Left ventricle myocardium superior (tissue), 1 donor: Measurements from ENCODE around the gene RIMS3. TPM values are rescaled to one million over a fixed set of nuclear protein-coding genes. Genes with fewer than 3 reads are reported as not detected.
"Not testable (repeated sequence)": the region's sequence is repeated elsewhere in the genome, so short reads cannot be mapped to it uniquely, and the experiment has no call there.

Experiments
- ATAC-seq: fragments of 200-7000 bp; cut with Tn5 transposase; one replicate; pipeline ENCODE4 v1.9.1; 2020; ENCODE audit warnings: mild to moderate bottlenecking, moderate library complexity
- DNase-seq: peaks from one replicate; pipeline ENCODE4 v3.0.0-alpha.2; 2020
- intact Hi-C: fragments of 100-400 bp; cut with micrococcal nuclease; formaldehyde crosslinking; loops from one replicate; pipeline ENCODE4 v1.11.0; 2022
- total RNA-seq: library from RNA; stranded (reverse); fragmentation: NEBNext Ultra II Directional; extraction: Animal tissue kit (Norgen Biotek cat#: 25700); gene quantifications from one replicate; pipeline ENCODE4 v1.2.1, GENCODE V29; 2021
- donor health status: DM: no; HTN: yes; CAD: no; lungs with severe emphysema.

The RIMS3 gene
- total RNA-seq, 1 donor from 2014 or later: 0.92 TPM

GRCh38 chr1:40637470-40638007 lies 27.9 kb downstream of the RIMS3 start:
- intact Hi-C loops: no loop called here
- DNase-seq: no peak
- no peak for ATAC-seq

- intact Hi-C loops: no loop called here
- ATAC-seq (no peak), DNase-seq (no peak)
Measured at GRCh38 chr1:40636777-40637176, 28.7 kb downstream of the RIMS3 start.

DNA sequence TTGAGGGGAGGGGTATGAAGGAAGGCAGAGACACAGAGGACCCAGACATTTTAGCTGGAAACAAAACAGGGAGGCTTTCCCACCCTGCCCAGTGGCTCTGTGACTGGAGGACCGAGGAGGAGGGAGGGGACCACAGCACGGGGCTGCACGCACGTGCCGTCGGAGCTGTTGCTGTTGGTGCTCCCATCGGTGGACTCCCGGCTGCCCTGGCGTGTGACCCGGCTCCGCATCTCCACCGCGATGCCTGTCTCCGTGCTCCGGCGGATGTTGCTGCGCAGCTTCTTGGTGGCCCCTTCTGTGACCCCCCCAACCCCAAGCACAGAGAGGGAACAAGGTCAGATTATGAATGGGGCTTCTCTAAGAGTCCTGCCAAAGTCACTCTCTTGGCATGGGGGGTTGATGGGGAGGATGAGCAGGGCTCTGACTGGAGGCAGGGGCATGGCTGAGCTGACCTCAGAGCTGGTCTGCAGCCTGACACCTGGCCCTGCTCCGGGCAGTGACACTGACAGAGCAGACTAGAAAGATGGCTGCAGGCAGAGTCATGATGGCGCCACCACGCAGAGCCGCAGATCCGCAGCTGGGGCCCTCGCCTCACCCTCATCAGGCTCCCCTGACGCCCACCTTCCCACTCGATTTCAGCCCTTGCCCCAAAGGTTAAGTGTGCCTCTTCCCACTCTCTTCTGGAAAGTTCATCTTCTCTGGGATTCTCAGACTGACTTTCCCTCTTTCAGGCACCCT lies 29.6 kb downstream of the RIMS3 start:
- intact Hi-C loops: no loop called here
- DNase-seq: no peak
- no peak for ATAC-seq

DNA sequence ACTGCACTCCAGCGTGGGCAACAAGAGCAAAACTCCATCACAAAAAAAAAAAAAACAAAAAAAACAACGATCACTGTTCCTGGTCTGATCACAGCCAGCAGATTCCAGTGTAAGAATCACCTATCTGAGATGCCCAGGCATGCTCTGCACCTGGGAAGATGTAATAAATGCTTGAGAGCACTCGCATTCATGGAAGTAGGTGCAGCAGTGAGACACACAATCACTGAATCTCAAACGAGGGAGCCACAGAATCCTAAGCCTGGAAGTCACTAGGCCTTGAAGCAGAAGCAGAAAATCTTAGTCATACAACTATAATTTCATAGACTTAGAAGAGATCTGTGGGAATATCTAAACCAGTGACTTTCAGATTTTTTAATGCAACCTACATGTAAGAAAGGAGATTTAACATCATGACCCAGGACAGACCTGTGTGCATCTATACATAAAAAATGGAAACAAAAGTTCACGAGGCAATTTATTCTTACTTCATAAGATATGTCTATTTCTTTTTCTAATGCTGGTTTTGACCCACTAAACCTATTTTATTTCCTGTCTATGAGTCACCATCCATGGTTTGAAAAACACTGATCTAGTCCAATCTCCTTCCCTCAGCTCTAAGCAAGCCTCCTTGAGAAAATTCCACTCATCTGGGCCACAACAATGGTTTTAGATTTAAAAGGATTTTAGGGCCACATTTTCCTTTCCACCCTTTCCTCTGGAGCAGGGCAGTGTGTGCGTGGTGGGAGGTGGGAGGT lies 30.4 kb downstream of the RIMS3 start:
- intact Hi-C loops: no loop called here
- DNase-seq (no peak), ATAC-seq (no peak)

DNA sequence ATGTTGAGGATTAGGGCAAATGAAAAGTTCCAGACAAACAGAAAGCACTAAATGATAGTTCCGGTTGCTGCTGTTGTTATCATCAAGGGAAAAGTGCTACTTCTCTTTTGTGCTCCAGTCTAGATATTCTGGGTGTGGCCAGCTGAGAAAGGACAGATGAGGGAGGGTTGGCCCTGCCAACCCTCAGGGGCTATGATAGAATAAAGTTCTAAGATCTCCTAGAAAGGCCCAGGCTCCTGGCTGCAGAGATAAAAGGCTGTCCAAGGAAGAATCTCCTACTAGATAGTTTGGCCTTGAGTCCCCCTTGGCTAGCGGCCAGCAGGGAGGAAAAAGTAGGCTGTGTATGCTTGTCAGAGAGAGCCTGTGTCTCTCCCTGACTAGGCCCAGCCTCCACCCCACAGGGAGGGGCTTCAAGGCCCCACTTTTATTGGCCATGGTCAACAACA lies 31.5 kb downstream of the RIMS3 start:
- DNase-seq (peak; percentile 66), ATAC-seq (peak; percentile 41)
- intact Hi-C loops: no loop called here

DNA sequence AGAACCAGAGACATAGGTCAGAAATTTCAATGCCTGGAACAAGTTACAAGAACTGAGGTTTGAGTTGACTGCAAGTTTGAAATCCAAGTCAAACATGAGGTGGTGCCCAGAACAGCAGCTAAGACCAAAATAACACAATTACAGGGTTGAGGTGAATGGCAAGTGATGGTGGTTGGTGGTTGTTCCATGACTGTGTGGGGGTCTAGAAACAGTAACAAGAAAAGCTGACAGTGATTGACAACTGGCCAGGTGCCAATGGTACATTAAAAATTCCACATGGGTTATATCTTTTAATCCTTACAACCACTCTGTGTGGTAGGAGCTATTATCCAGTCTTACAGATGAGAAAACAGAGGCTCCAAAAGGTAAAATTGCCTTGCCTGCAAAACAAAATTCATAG lies 32.0 kb downstream of the RIMS3 start:
- DNase-seq: no peak
- intact Hi-C loops: no loop called here
- ATAC-seq: no peak

- ATAC-seq (peak; percentile 66), DNase-seq (no peak)
- intact Hi-C loops: no loop called here
Measured at GRCh38 chr1:40630488-40631223, 34.8 kb downstream of the RIMS3 start.

DNA sequence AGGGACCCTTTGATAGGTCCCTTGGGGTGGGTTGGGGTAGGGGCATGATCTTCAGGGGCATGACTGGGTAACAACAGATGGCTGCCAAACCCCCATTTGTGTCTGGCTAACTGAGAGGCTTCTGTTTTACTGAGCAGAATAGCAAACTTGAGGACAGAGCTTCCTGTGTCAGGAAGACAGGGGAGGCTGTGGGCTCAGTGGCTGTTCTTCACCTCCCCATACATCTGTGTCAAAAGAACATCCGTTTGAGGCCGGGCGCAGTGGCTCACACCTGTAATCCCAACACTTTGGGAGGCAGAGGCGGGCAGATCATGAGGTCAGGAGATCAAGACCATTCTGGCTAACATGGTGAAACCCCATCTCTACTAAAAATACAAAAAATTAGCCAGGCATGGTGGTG lies 35.9 kb downstream of the RIMS3 start:
- DNase-seq, intact Hi-C loops: not testable (repeated sequence)

GRCh38 chr1:40628903-40629292 lies 36.6 kb downstream of the RIMS3 start:
- ATAC-seq (no peak), DNase-seq (no peak)
- intact Hi-C loops: no loop called here

More for the DNA sequence above, 35.9 kb downstream of the RIMS3 start:
- ATAC-seq: not testable (repeated sequence)

DNA sequence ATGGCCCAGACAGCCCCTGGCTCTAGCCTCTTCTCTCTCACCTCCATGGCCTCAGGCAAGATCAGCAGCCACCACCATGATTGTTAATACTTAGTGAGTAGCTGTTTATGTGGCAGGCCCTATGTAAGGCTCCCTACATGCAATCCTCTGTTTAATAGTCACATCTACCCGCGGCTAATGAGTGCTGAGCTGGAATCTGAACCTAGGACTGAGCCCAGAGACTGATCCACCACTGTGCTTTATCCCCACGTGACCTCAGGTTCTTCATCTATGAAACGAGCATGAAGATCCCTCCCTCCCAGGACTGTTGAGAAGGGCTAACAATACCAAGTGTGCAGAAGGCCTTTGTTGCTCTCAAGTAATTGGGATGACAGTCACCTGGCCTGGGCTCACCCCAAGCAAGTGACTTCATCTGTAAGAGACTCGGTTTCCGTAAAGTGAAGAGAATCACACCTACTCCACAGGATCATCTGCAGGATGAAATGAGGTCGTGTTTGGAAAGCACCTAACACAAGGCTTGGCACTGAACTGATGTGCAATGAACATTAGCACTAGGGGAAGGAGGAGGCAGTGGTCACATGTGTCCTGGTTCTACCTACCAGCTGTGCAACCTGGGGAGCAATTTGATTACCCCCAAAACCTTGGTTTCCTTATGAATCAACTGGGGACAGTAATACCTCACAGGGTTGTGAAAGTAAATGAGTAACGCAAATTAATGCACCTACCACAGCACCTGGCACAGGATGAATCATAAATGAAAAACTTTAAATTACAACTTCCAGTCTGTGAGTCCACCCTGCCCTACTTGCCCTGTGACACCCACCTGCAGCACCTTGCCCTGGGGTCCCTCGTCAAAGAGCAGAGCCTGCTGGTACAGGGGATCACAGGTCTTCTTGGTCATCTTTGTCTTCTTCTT lies 37.2 kb downstream of the RIMS3 start:
- no peak for DNase-seq
- intact Hi-C loops: no loop called here
- no peak for ATAC-seq

- no peak for DNase-seq
- no peak for ATAC-seq
- intact Hi-C loops: no loop called here
Measured at GRCh38 chr1:40626383-40626770, 39.1 kb downstream of the RIMS3 start.

GRCh38 chr1:40625476-40626382 lies 39.8 kb downstream of the RIMS3 start:
- no peak for ATAC-seq
- intact Hi-C loops: no loop called here
- DNase-seq: no peak

- ATAC-seq (peak; percentile 91), DNase-seq (peak; percentile 56)
- intact Hi-C loops: no loop called here
Measured at GRCh38 chr1:40625076-40625475, 40.4 kb downstream of the RIMS3 start.

DNA sequence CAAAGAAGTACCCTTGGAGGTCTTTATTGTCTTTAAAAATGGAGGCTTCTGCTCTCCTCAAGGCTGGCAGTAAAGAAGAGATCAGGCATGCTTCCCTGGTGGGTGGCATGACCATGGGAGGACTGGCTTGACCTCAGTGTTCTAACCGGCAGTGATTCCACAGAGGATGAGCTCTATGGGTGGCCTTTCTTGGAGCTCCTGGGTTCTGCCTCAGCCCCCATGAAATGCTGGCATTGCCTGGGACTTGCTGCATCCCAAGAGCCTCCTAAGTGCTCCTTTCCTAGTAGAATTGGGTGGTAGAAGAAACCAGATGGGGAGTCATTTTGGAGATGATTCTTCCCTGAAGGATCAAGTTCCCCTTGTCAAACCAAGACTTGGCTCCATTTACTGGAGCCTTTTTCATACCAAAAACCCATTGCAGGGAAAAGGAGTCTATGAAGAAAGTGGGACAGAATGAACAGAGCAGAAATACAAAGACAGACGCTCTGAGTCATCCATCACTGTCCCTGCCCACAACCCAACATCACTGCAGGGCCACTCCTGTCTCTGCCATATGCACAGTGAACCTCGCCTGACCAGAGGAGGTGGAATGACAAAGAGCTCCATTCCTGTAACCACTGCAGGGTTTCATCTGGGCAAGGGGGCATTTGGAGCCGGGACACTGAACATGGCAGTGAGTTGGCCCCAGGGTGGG lies 42.4 kb downstream of the RIMS3 start:
- intact Hi-C loops: no loop called here
- no peak for ATAC-seq

GRCh38 chr1:40621821-40622450 lies 43.5 kb downstream of the RIMS3 start:
- no peak for DNase-seq
- intact Hi-C loops: no loop called here
- no peak for ATAC-seq

More for the DNA sequence above, 42.4 kb downstream of the RIMS3 start:
- no peak for DNase-seq

GRCh38 chr1:40620586-40621210 lies 44.8 kb downstream of the RIMS3 start:
- intact Hi-C loops: no loop called here
- DNase-seq (no peak), ATAC-seq (no peak)
